GM21528 (cell line): ENCODE measurements around the gene FADD.

Experiments used
- ATAC-seq: cut with Tn5 transposase; IDR thresholded peaks from one replicate; pipeline ENCODE4 v1.9.1; 2021; ENCODE audit warnings: mild to moderate bottlenecking, moderate library complexity; ENCODE audit not compliant: unreplicated experiment, low FRiP score

Gene FADD, protein sequence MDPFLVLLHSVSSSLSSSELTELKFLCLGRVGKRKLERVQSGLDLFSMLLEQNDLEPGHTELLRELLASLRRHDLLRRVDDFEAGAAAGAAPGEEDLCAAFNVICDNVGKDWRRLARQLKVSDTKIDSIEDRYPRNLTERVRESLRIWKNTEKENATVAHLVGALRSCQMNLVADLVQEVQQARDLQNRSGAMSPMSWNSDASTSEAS

DNA sequence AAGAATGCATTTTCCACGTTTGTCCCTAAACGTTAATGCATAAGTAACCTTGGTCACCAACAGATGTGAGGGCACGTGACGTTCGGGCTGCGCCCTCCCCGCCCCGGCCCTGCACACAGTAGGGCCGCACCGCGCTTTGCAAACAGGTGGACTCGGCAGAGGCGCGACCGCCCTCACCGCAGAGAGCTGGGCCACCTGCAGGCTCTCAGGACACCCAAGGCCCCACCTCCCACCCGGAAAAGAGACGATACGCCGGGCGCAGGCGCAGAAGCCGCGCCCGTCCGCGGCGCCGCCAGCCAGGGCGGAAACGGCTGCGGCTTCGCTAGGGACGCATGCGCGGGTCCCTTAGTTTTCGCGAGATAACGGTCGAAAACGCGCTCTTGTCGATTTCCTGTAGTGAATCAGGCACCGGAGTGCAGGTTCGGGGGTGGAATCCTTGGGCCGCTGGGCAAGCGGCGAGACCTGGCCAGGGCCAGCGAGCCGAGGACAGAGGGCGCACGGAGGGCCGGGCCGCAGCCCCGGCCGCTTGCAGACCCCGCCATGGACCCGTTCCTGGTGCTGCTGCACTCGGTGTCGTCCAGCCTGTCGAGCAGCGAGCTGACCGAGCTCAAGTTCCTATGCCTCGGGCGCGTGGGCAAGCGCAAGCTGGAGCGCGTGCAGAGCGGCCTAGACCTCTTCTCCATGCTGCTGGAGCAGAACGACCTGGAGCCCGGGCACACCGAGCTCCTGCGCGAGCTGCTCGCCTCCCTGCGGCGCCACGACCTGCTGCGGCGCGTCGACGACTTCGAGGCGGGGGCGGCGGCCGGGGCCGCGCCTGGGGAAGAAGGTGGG is at the start of gene FADD:
FADD (plus strand) TSS at position 377 of the 831 bp plus-strand sequence; CDS start at position 541, 164 bp downstream.
- ATAC-seq: peak; percentile 73

DNA sequence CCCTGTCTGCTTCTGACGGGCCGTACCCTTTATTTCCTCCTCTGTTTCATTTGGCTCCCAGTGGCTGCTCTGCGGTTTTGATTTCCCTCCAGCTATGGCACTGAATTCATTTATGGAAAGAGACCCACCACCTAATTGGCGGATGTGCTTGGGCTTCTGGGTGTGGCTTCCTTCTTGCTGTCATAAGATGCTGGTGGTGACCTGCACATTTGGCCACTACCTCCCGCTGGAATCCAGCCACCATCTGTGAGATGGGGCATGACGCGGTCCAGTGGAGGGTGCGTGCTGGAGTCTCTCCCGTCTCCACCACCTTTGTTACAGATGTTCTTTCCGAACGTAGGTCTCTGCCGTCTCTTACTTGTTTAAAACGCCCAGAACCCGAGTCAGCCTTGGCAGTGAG is 47.7 kb upstream of the FADD start:
- ATAC-seq: no peak

DNA sequence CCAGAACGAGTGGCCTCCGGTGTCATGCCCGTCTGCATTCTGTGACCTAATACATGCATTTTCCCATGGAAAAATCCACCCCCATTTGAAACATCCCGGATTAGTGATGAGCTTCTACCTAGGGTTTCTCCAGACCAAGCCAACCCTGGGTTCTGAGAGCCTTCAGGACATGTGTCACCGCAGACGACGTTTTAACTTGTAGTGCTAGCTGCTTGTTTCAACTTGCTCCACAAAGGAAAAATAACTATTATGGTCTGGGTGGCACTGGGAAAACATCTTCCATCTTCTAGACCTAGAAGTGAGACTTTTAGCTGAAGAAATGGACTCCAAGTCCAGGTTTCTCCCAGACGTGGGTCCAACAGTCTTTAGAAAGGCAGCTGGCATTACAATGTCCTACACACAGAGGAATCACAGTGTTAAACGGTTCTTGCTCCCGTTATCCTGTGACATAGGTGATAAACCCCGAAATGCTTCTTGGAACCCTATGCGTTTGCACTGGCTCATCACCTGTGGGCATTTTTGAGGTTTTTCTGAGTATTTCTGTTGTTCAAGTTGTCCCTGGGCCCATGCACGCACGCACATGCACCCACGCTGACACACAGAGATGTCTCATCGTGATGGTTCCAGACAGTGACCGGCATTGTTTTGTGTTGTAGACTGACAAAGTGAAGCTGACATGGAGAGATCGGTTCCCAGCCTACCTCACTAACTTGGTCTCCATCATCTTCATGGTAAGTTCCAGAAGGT is 46.6 kb upstream of the FADD start:
- no peak for ATAC-seq

DNA sequence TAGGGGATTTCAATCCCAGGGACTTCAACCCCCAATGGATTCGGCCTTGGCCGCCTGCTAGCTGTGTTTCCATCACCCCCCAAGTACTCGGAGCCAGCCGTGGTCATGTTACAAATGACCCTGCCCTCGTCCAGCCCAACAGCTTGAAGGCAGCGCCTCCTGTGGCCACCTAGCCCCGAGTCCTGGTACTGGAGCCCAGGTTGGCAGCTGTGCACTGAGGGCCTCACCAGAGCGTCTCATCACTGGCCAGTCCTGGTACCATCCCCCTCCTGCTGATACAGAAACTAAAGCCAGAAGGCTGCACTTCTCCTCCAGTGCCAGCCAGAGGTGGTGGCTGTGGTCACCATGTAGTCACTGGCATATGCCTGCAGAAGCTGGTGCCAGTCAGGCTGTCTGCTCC is 44.9 kb upstream of the FADD start:
- no peak for ATAC-seq

DNA sequence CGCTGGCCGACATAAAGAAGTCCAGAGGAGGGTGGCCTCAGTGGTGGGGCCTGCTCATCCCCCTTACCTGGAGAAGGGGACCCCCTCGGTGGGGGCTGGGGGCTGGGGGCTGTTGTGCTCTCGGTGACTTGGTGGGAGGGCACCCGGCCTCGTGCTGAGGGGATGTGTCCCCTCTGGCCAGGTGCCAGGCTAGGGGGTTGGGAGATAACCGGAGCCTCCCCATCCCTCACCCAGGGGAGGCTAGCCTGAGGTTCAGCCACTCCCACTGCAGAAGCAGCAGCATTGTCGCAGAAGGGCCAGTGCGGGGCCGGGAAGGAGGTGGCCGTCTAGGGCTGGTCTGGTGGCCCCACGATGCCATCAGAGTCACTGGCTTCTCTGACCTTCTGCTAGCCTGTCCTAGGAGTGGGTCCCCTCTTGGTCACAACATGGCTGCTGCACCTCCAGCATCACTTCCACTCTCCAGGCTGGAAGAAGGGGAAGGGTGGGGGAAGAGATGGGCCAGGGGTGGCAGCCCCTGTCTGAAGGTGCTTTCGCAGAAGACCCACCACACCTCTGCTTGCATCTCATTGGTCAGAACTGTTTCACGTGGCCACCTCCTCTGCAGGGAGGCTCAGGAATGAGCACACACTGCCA is 44.2 kb upstream of the FADD start:
- no peak for ATAC-seq

DNA sequence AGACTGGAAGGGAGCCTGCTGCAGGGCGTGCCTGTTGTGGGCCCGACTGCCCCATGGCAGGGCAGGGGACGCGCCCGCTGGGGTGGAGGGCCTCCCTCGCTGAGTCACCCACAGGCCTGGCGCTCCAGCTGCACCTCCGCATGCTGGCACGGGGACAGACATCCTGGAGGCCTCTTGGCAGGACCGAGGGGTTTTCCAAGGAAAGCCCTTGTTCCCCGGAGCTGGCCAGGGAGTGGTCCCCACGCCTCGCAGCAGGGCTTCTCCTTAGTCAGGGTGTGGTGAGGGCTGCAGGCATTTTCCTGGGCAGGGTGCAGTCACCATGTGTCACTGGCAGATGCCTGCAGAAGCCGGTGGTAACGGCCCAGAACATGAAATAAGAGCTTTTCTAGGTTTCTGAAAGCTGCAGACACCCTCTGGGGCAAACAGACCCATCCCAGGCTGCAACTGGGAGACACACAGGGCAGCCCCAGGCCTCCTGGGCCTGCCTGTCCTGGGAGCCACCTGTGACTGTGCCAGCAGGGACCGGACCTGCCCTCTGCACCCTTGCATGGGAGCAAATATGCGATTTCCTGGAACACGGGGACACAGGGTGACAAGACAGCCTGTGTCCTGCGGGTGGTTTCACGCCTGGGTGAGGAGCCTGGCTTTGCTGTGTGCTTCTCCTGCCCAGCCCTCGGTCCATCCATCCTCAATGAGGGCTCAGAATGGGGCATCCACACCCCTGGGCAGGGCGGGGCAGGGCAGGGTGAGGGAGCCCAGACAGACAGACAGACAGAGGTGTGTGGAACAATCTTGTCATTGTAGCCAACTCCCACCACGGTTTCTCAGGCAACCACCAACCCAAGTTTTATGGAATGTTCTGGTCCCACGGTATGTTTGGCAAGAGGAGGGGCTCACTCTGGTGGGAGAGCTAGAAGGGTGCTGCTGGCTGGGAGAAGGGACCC is 43.2 kb upstream of the FADD start:
- no peak for ATAC-seq

DNA sequence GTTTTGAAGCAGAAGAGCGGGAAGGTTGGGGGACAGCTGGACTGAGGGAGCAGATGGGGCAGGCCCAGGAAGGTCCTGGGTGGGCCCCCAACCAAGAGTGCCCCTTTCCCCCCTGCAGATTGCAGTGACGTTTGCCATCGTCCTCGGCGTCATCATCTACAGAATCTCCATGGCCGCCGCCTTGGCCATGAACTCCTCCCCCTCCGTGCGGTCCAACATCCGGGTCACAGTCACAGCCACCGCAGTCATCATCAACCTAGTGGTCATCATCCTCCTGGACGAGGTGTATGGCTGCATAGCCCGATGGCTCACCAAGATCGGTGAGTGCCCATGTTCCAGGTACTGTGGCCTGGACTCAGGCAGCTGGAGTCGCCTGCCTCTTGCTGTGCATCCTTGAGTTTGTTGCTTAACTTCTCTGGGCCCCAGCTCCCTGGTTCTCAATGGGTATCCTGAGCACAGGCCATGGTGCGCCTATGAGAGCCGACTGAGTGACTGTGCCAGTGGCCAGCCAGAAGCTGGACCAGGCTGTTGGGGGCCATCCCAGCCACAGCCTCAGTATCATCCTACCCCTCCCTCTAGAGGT is 42.0 kb upstream of the FADD start:
- no peak for ATAC-seq

DNA sequence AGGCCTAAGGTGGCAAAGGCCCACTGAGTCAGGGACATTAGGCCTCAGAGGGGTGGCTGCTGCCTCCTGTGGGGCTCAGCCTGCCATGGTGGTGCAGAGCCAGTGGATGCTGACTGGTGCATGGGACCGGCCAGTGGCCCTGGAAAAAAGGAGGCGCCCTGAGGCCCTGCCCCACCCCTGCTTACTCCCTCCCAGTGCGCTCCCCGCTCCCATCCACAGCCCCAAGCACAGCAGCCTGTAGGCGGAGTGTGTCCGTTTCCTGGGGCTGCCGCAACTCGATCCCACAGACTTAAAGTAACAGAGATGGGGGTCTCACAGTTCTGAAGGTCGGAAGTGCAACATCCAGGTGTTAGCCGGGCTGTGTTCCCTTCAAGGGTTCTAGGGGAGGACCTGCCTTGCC is 38.4 kb upstream of the FADD start:
- ATAC-seq: no peak

DNA sequence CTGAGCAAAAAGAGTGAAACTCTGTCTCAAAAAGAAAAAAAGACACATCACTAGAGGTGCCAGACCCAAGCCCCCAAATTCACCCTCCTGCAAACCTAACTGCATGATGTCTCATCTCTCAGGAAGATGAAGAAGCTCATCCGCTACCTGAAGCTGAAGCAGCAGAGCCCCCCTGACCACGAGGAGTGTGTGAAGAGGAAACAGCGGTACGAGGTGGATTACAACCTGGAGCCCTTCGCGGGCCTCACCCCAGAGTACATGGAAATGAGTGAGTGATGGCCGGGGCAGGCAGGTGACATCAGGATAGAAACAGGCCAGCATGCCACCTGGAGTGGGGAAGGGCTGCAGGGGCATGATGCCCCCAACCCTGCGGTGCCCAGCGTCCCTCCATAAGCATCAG is 36.0 kb upstream of the FADD start:
- ATAC-seq: no peak

DNA sequence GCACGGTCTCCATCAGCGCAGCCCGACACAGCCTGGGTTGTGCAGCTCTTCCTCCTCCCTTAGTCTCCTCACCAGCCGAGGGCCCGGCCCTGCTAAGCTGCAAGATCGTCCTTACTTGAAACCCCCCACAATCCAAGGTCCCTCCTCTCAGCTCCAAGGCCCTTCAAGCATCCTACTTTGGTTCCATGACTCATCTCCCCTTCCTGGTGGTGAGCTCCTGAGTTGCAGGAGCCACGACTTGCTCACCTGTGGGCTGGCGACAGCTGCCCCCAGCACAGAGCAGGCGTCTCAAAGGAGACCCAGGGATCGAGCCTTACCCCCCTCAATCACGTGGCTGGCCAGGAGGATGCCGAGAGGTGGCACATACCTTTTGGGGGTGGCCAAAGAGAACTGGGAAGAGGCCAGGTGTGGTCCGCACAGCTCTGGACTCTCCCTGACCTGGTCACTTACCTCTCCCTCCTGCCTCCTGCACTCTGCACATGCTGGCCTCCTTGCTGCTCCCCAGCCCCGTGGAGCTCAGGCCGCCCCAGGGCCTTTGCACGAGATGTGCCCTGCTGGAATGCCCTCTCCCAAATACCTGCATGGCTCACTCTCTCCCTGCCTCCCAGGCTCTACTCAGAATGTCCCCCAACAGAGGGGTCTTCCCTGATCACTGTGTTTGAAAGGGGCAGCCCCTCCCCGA is 35.2 kb upstream of the FADD start:
- no peak for ATAC-seq

DNA sequence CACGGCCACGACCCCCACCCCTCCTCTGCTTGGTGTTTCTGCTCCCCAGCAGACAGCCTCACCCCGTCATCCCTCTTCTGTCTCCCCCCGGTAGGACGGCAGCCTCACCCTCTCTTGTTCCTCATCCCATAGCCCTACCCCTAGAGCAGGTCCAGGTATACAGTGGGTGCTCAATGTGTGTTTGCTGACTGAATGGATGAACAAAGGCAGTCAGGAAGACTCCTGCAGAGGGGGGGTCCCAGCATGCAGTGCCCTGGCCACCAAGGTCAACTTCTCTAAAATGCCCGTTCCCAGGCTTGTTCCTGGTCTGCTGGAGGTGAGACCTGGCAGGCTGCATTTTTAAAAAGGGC is 34.7 kb upstream of the FADD start:
- ATAC-seq: no peak

DNA sequence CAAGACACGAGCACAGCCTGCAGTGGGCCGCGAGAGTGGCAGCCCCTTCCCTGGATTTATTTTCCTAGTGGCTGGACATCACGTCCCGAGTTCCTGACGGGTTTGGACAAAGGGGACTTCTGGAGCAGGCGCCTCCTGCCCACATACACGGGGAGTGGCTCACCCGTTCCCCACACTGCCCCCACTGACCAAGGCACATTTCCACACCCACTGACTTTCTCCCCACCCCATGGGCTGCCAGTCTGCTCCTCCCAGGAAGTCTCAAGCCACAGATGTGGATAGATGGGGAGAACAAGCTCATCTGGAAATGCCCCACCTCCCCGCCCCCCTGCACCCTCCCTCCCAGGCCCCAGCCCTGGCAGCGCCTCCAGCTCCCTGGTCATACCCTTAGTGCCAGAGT is 34.0 kb upstream of the FADD start:
- ATAC-seq: no peak

DNA sequence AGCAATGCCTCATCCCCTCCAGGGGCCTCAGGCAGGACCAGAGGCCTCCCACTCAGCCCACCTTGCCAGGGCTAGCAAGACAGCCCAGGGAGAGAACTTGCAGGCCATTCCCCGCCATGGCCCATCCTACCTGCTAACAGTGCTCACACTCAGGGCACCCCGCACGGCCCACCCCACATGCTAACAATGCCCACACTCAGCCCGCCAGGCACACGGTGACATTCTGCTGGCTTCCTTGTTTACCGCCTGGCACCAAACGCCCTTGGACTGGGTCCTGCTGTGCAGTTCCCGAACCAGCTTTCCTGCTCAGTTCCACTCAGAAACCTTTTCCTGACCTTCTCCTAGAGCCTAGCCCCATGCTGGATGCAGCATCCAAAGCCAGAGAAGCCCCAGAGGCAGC is 33.5 kb upstream of the FADD start:
- ATAC-seq: no peak

DNA sequence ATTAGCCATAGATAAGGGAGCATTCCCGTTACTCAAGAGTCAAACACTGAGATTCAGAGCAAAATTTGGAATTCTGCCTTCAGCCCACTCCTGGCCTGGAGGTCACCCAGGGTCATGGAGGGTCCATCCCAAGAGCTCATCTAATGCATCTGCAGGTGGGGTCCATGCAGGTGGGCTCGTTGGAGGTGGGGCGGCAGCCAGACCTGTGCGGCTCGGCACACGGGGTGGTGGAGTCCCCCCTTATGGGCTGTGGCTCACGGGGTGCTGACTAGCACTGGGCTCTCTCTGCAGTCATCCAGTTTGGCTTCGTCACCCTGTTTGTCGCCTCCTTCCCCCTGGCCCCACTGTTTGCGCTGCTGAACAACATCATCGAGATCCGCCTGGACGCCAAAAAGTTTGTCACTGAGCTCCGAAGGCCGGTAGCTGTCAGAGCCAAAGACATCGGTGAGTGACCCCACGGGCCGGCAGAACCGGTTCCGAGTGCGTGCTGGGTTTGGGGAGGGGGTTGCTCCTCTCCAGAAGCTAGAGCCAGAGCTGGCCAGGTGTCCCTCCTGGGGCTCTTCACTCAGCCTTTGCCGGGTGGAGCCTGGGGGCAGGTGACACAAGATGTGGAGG is 32.4 kb upstream of the FADD start:
- ATAC-seq: no peak

DNA sequence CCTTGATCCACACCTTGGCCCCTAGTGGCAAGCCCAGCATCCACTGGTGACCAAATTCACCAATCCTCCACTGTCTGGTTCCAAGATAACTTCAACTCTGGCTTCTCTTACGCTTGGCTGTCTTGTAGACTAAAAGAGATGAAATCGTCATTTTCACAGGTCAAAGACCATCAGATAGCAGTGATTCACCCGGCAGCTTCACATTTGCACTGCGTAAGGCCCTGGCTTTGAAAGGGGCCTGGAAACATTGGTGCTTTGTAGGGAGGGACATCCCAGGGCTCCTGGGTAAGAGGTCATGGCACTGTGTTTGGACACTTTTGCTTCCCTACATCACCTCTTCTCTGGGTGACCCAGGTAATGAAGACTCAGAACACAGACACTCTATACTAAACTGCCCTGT is 30.1 kb upstream of the FADD start:
- ATAC-seq: no peak

DNA sequence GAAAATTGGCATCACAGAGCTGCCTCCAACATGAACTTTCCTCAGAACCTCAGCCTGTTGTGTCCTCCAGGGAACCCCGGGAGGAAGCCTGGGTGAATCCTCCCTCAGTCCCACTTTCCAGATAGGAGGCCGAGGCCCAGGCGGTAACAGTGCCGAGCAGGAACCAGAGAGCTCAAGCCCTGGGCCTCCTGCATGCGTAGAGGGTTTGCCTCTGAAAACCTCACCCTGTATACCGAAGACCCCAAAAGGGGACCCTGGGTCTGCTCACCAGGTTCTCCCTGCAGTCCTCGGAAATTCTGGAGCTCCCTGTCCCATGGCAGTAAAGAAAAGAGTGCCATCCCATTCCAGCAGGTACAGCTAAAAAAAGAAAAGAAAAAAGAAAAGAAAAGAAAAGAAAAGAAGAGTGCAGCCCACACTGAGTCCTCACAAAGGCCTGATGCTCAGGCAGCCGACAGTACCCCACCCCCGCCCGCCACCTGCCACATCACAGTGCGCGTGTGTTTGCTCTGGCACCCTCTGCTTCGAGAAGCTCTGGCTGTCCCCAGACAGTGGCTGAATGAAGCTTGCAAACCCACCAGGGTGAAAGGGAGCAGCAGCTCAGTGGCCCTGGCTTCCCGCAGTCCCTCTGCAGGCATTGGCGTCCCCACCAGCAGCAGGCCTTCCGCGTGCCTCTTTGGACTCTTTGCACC is 28.4 kb upstream of the FADD start:
- ATAC-seq: no peak

DNA sequence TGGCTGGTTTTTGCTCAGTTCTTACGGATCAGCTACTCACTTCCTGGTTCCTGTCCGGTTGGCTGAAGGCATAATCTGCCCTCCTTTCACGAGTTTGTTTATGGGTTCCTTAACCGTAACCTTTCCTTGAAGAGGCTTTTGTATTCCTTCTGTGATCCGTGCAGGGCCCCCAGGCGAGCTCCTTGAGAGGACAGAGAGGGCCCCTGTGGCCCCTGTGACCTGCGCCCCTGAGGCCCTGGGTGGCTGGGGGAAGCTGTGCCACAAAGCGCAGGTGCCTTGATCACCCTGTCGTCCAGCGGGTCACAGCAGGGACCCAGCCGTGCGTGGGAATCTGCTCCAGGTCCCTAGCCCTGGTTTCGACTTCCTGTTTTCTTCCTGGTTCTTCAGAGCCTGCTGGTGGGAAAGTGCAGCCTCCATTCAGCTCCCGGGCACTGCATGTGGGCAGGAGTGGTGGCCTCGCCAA is 27.8 kb upstream of the FADD start:
- no peak for ATAC-seq
